Endothelial cell of umbilical vein (primary cell): ENCODE measurements around the gene ATP13A3. TPM values are rescaled to one million over a fixed set of nuclear protein-coding genes. Genes with fewer than 3 reads are reported as not detected.

ENCODE experiments used
- BruUV-seq: library from RNA; stranded (reverse); fragments of 400-500 nt; replicated peaks from 2 replicates; lab custom pipeline; 2021; lab: Mats Ljungman, UMichigan
- CTCF ChIA-PET: fragments of 300-600, 350-600 bp; sonication (Branson Sonifier 250); formaldehyde crosslinking; loops from one replicate; lab custom pipeline; 2021; ENCODE audit warnings: antibody characterized with exemption, inconsistent platforms; lab: Charles Lee
- POLR2A ChIA-PET: fragments of 300-600, 350-600 bp; sonication (Branson Sonifier 250); formaldehyde crosslinking; loops from one replicate; lab custom pipeline; 2021; ENCODE audit warnings: antibody characterized with exemption, inconsistent platforms; lab: Charles Lee
- DNase-seq: peaks from one replicate; pipeline ENCODE4 v3.0.0-alpha.2; 2011; ENCODE audit warnings: low read depth, low spot score
- FAIRE-seq: peaks from 2 replicates; lab custom pipeline; 2011; peaks lifted over from hg19 to GRCh38; lab: Jason Lieb, UNC
- H2AFZ ChIP-seq: 2 replicates; pipeline ENCODE4 v1.6.0; 2012; ENCODE audit warnings: low read depth, low read length, control low read depth, inconsistent platforms
- H3K27ac ChIP-seq: 2 replicates; pipeline ENCODE4 v1.5.1; 2011; ENCODE audit warnings: low read depth, mild to moderate bottlenecking, control low read depth, low read length, moderate library complexity; ENCODE audit not compliant: insufficient read depth
- H3K27me3 ChIP-seq, 2 experiments: 2 replicates each; pipeline versions ENCODE4 v1.6.0 to v1.6.1; 2011; ENCODE audit warnings: low read length in 2 of 2, mixed read lengths in 1 of 2; ENCODE audit not compliant: control insufficient read depth in 2 of 2, insufficient read depth in 2 of 2
- H3K36me3 ChIP-seq, 2 experiments: 2 replicates in 1 of 2; 3 replicates in 1 of 2; pipeline ENCODE4 v1.5.1; 2011; ENCODE audit warnings: low read length in 2 of 2, mild to moderate bottlenecking in 1 of 2, moderate library complexity in 1 of 2; ENCODE audit not compliant: control insufficient read depth in 2 of 2, insufficient read depth in 2 of 2; ENCODE audit errors: extremely low read depth in 1 of 2
- H3K4me1 ChIP-seq: 3 replicates; pipeline ENCODE4 v1.5.1; 2011; ENCODE audit warnings: mild to moderate bottlenecking, low read length; ENCODE audit not compliant: control insufficient read depth, insufficient read depth; ENCODE audit errors: extremely low read depth
- H3K4me2 ChIP-seq: 2 replicates; pipeline ENCODE4 v1.6.1; 2011; ENCODE audit warnings: low read length, control low read depth, mixed read lengths; ENCODE audit not compliant: insufficient read depth
- H3K4me3 ChIP-seq, 3 experiments: fragments of 200-600 bp in 1 of 3; sonication (generic), shearing (Covaris generic) in 1 of 3; replicated peaks in 1 of 3; 2 replicates each; pipeline ENCODE4 v1.5.1; 2011 to 2016; ENCODE audit warnings: control low read depth in 3 of 3, low read length in 3 of 3, mild to moderate bottlenecking in 2 of 3, inconsistent platforms in 1 of 3, low read depth in 1 of 3, moderate library complexity in 1 of 3; ENCODE audit not compliant: insufficient read depth in 1 of 3
- H3K79me2 ChIP-seq: 2 replicates; pipeline ENCODE4 v1.6.0; 2012; ENCODE audit warnings: low read length, inconsistent platforms; ENCODE audit not compliant: control insufficient read depth, insufficient read depth
- H3K9ac ChIP-seq: replicated peaks from 2 replicates; pipeline ENCODE3; 2011; ENCODE audit warnings: low read length, control low read depth; ENCODE audit not compliant: insufficient read depth; ENCODE audit errors: extremely low read depth
- H3K9me1 ChIP-seq: replicated peaks from 3 replicates; pipeline ENCODE4 v1.6.0; 2011; ENCODE audit warnings: mild to moderate bottlenecking, low read length; ENCODE audit not compliant: control insufficient read depth, insufficient read depth; ENCODE audit errors: extremely low read depth
- H3K9me3 ChIP-seq: replicated peaks from 2 replicates; pipeline ENCODE4 v1.5.1; 2012; ENCODE audit warnings: low read length, inconsistent platforms; ENCODE audit not compliant: control insufficient read depth, insufficient read depth
- H4K20me1 ChIP-seq: replicated peaks from 2 replicates; pipeline ENCODE3; 2011; ENCODE audit warnings: mild to moderate bottlenecking, low read length; ENCODE audit not compliant: control insufficient read depth, insufficient read depth; ENCODE audit errors: extremely low read depth
- CTCF ChIP-seq, 2 donors: IDR thresholded peaks; 1 replicate in 1 of 2; 2 replicates in 1 of 2; pipeline ENCODE4 v1.5.1; 2011; ENCODE audit warnings: low read length in 2 of 2, mild to moderate bottlenecking in 2 of 2, moderate library complexity in 2 of 2, control low read depth in 1 of 2, inconsistent platforms in 1 of 2, low read depth in 1 of 2; ENCODE audit not compliant: insufficient read depth in 1 of 2; ENCODE audit errors: extremely low read depth in 1 of 2
- EZH2 ChIP-seq: IDR thresholded peaks from 2 replicates; pipeline ENCODE4 v1.6.1; 2012; ENCODE audit warnings: borderline replicate concordance, low read depth, mild to moderate bottlenecking, moderate library complexity, low read length, inconsistent platforms; ENCODE audit not compliant: severe bottlenecking
- FOS ChIP-seq: IDR thresholded peaks from 2 replicates; pipeline ENCODE4 v1.6.1; 2011; ENCODE audit warnings: mild to moderate bottlenecking, low read length, moderate library complexity, borderline replicate concordance; ENCODE audit not compliant: insufficient read depth
- GATA2 ChIP-seq: IDR thresholded peaks from 2 replicates; pipeline ENCODE4 v1.7.0; 2011; ENCODE audit warnings: low read depth, mild to moderate bottlenecking, moderate library complexity, mixed read lengths, low read length; ENCODE audit not compliant: insufficient read length, insufficient read depth
- JUN ChIP-seq: IDR thresholded peaks from 2 replicates; pipeline ENCODE4 v1.6.1; 2011; ENCODE audit warnings: borderline replicate concordance, low read depth; ENCODE audit not compliant: insufficient read length, insufficient read depth
- MAX ChIP-seq: IDR thresholded peaks from 2 replicates; pipeline ENCODE4 v1.6.1; 2011; ENCODE audit not compliant: insufficient read depth, insufficient read length
- MYC ChIP-seq: IDR thresholded peaks from one replicate; pipeline ENCODE4 v1.6.1; 2011; ENCODE audit warnings: mild to moderate bottlenecking, low read depth, low read length
- POLR2A ChIP-seq: IDR thresholded peaks from 2 replicates; pipeline ENCODE4 v1.6.1; 2012; ENCODE audit warnings: low read depth, mild to moderate bottlenecking, control low read depth, low read length
- POLR2AphosphoS5 ChIP-seq: IDR thresholded peaks from 2 replicates; pipeline ENCODE4 v1.6.1; 2012; ENCODE audit warnings: low read depth, mild to moderate bottlenecking, control low read depth, low read length, moderate library complexity; ENCODE audit not compliant: insufficient read depth
- dilution Hi-C: fragments of 300-500 bp; cut with MboI; formaldehyde crosslinking; loops from one replicate; pipeline ENCODE4 v1.15.0; 2019; ENCODE audit warnings: low sequenced_read_pairs; ENCODE audit not compliant: extremely low pct_ligation_motif_present
- intact Hi-C: fragments of 100-400 bp; cut with micrococcal nuclease; formaldehyde crosslinking; loops from one replicate; pipeline ENCODE4 v1.10.0; 2022
- polyA plus RNA-seq, 4 experiments: library from polyadenylated mRNA; depleted of rRNA in 3 of 4; stranded (reverse) in 3 of 4; unstranded in 1 of 4; fragments of >200 nt; gene quantifications; 2 replicates each; pipeline versions ENCODE4 v1.2.1 to v1.2.3, GENCODE V29; 2011 to 2012; ENCODE audit warnings: missing spikeins in 1 of 4
- total RNA-seq: library from RNA; stranded (reverse); gene quantifications from 2 replicates; pipeline ENCODE4 v1.2.3, GENCODE V29; 2021

Gene ATP13A3
- total and polyA plus RNA-seq, 2 donors (not counting 3 experiments of a cell fraction or from before 2014, with no cell fraction given), result 12.0 to 59.0 TPM

- H3K27ac ChIP-seq, result no peak overlapping the region
- H2AFZ ChIP-seq, result no peak overlapping the region
- no peaks in the 10 kb centered on the region for H3K9me1 ChIP-seq
- H4K20me1 ChIP-seq, result no peaks in the 10 kb centered on the region
- H3K4me1 ChIP-seq, result peaks cover 13% of the 10 kb centered on the region
- no peak for DNase-seq
- H3K9me3 ChIP-seq, result no peaks in the 10 kb centered on the region
- no peak overlapping the region for H3K4me3 ChIP-seq
- BruUV-seq, result no TSS peak
- ChIA-PET CTCF (interaction anchor here (1.8 kb wide), 1 partner anchor 28 kb away, joined by 5 read pairs; no protein-coding TSS in a partner anchor), POLR2A (no interaction called here)
- peaks cover 8 to 18% of the 10 kb centered on the region in 2 experiments for H3K27me3 ChIP-seq
- FAIRE-seq, result no peak
- no peak overlapping the region for H3K9ac ChIP-seq
- H3K79me2 ChIP-seq, result no peaks in the 10 kb centered on the region
- intact Hi-C loops, result no loop called here
- no peak overlapping the region for H3K4me2 ChIP-seq
- no peaks in the 10 kb centered on the region for H3K36me3 ChIP-seq
- TF ChIP-seq MYC (no peak), EZH2 (no peak), POLR2A (no peak), POLR2AphosphoS5 (no peak), JUN (no peak), GATA2 (no peak), FOS (no peak)
- dilution Hi-C loops, result no loop called here
Observed at GRCh38 chr3:194373899-194374298, 112.9 kb downstream of the ATP13A3 start.

GRCh38 chr3:194373028-194373427, 113.8 kb downstream of the ATP13A3 start:
- FAIRE-seq, result no peak
- Histone ChIP-seq H3K9me1 (no peaks in the 10 kb centered on the region), H3K4me2 (no peak overlapping the region), H3K79me2 (no peaks in the 10 kb centered on the region), H2AFZ (no peak overlapping the region), H3K27me3 (peaks cover 15 to 19% of the 10 kb centered on the region in 2 experiments), H3K9ac (no peak overlapping the region), H3K9me3 (no peaks in the 10 kb centered on the region), H3K27ac (no peak overlapping the region), H4K20me1 (no peaks in the 10 kb centered on the region), H3K4me1 (peaks cover 13% of the 10 kb centered on the region), H3K4me3 (no peak overlapping the region), H3K36me3 (no peaks in the 10 kb centered on the region)
- intact Hi-C loops, result no loop called here
- no peak for TF ChIP-seq FOS
- TF ChIP-seq CTCF (IDR thresholded peaks at IDR 0.05; ENCODE audit: extremely low read depth in 1 of 2, insufficient read depth in 1 of 2, low read depth in 1 of 2, low read length in 2 of 2), result no peak
- TF ChIP-seq MAX, result no peak
- TF ChIP-seq POLR2A, result no peak
- no peak for TF ChIP-seq JUN
- no peak for TF ChIP-seq POLR2AphosphoS5
- TF ChIP-seq MYC, result no peak
- CTCF ChIA-PET, result interaction anchor here (1.8 kb wide), 1 partner anchor 29 kb away, joined by 5 read pairs; no protein-coding TSS in a partner anchor
- no TSS peak for BruUV-seq
- dilution Hi-C loops, result no loop called here
- POLR2A ChIA-PET, result no interaction called here
- no peak for DNase-seq
